ENCODE results near the gene SSBP3. TPM values are rescaled to one million over a fixed set of nuclear protein-coding genes. Genes with fewer than 3 reads are reported as not detected.

SSBP3 gene
- total and polyA plus RNA-seq, 2 experiments from 2014 or later: 47.4 to 68.6 TPM

- no peaks in the 10 kb centered on the region for H3K9me2 ChIP-seq (ENCODE audit: insufficient read depth)
- peak overlapping the region; percentile 48 for H3K4me3 Mint-ChIP-seq
- no peaks in the 10 kb centered on the region; the same call in 2 of the 3 replicates for H3K9me3 Mint-ChIP-seq
- peak overlapping the region; percentile 78 for H3K4me2 ChIP-seq
- TF ChIP-seq REST (IDR thresholded peaks at IDR 0.05; ENCODE audit: unreplicated experiment) (no peak), CREB1 (CRISPR knock-in tag; IDR thresholded peaks at IDR 0.05; ENCODE audit: low read depth) (no peak), ETS1 (IDR thresholded peaks at IDR 0.05) (no peak), CTCF (conservative IDR thresholded peaks at IDR 0.05; ENCODE audit: low read depth in 2 of 2) (no peak), STAT1 (IDR thresholded peaks at IDR 0.05; ENCODE audit: unreplicated experiment) (no peak), EZH2phosphoT487 (IDR thresholded peaks at IDR 0.05; ENCODE audit: unreplicated experiment) (no peak), EZH2 (IDR thresholded peaks at IDR 0.05; ENCODE audit: low read depth, unreplicated experiment) (no peak), NANOG (IDR thresholded peaks at IDR 0.05; ENCODE audit: borderline replicate concordance) (no peak), POLR2AphosphoS5 (IDR thresholded peaks at IDR 0.05; ENCODE audit: low read depth) (no peak), JUNB (IDR thresholded peaks at IDR 0.05; ENCODE audit: unreplicated experiment) (no peak), ZNF462 (CRISPR knock-in tag; IDR thresholded peaks at IDR 0.05) (no peak), ZNF331 (CRISPR knock-in tag; IDR thresholded peaks at IDR 0.05; ENCODE audit: low read depth) (no peak), ZNF114 (CRISPR knock-in tag; IDR thresholded peaks at IDR 0.05) (no peak)
- H3K36me3 ChIP-seq (ENCODE audit: insufficient read depth): no peaks in the 10 kb centered on the region
- peak overlapping the region; percentile 42 for H3K4me3 ChIP-seq
- H2AFZ ChIP-seq: no peak overlapping the region
- H3F3A ChIP-seq (replicated peaks; ENCODE audit: low read depth): peaks cover 14% of the 10 kb centered on the region
- peak overlapping the region; percentile 98 for H3K27ac ChIP-seq (ENCODE audit: low read depth)
- no peaks in the 10 kb centered on the region for H3K27me3 ChIP-seq (ENCODE audit: insufficient read depth)
- DNase-seq (ENCODE audit: low spot score) (no peak), ATAC-seq (no peak)
- peak overlapping the region; percentile 85 for H3K27ac Mint-ChIP-seq
- peaks cover 25% of the 10 kb centered on the region; the same call in 1 of the 2 replicates for H4K20me1 ChIP-seq (replicated peaks; ENCODE audit: insufficient read depth)
- peaks cover 94% of the 10 kb centered on the region for H3K4me1 Mint-ChIP-seq
- H3K27me3 Mint-ChIP-seq (ENCODE audit: insufficient read depth, low read depth, poor library complexity): peaks cover 17% of the 10 kb centered on the region
- H3K79me2 ChIP-seq (replicated peaks; ENCODE audit: insufficient read depth): peaks cover 97% of the 10 kb centered on the region
- H3K36me3 Mint-ChIP-seq (ENCODE audit: low read depth): peaks cover 16% of the 10 kb centered on the region
- H3K4me1 ChIP-seq (ENCODE audit: insufficient read depth): peaks cover 83% of the 10 kb centered on the region
Measured at GRCh38 chr1:54376430-54377039, 29.7 kb downstream of the SSBP3 start.
